Activated T-cell treated with anti-CD3 and anti-CD28 coated beads for 4 hours (primary cell): ENCODE measurements around the gene PTPN18.
"Not testable (repeated sequence)": the region's sequence is repeated elsewhere in the genome, so short reads cannot be mapped to it uniquely, and the experiment has no call there.

Experiments used
- DNase-seq: peaks from one replicate; pipeline ENCODE4 v3.0.0-alpha.2; 2020

The PTPN18 gene

DNA sequence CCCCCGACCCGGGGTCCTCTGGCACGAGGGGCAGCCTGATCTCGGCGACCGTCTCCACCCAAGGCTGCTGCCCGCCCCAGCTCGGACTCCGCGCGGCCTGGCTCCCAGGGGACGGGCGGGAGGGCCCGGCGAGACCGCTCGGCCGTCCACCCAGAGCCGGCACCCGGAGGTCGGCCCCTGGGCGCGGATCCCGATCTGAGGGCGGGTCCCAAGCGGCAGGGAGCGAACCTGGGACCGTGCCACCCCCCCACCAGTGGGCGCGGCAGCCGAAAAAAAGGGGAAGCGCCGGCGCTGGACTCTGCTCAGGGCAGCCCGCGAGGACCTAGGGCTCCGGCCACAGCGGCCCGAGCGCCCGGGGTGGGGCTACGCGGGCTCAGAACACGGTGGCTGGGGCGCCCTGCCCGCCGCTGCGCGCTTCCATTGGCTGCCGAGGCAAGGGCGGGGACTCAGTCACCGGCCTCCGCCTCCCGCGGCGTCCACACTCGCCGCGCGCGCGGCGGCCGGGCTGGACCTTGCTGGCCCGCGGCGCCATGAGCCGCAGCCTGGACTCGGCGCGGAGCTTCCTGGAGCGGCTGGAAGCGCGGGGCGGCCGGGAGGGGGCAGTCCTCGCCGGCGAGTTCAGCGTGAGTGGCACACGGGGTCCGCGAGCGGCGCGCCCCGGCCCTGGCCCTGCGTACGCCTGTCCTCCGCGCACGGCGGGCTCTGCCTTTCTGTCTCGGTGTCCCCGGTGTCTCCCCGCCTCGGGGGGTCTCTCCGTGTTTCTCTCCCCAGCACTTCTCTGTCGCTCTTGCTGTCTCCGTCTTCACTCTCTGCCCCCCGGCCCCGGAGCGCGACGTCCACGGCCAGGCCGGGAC is at the start of gene PTPN18:
TSS of gene PTPN18 (plus strand) at position 479 of the 854 bp plus-strand sequence. CDS start at position 531, 52 bp downstream.
- DNase-seq: no peak

- no peak for DNase-seq
These were observed 48.0 kb upstream of the PTPN18 start for GRCh38 chr2:130307850-130308249.

GRCh38 chr2:130310881-130311280 is 45.0 kb upstream of the PTPN18 start:
- DNase-seq: no peak

DNA sequence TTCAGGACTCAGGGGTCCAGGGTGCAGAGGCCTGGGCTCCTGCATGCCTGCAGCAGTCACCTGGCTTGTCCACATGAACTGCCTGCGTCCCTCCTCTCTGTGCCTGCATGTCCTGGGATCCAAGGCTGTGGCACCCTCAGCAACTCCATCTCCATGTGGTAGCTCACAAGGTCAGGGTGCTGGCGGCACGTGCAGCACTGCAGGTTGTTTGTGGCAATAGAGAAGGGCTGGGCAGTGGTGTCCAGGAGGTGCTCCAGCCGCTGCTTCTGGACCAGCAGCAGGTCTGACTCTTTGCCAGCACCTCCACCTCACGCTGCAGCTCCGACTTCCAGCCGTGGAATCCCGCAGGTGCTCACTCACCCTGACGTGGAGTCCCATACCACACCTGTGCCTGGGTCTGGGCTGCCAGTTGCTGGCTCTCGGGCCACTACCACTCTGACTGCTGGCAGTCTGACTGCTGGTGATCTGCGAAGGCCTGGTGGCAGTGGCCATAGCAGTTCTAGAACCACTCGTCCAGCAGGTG is 42.0 kb upstream of the PTPN18 start:
- no peak for DNase-seq

GRCh38 chr2:130314377-130314776 is 41.5 kb upstream of the PTPN18 start:
- DNase-seq: no peak

GRCh38 chr2:130316596-130316995 is 39.3 kb upstream of the PTPN18 start:
- no peak for DNase-seq

DNA sequence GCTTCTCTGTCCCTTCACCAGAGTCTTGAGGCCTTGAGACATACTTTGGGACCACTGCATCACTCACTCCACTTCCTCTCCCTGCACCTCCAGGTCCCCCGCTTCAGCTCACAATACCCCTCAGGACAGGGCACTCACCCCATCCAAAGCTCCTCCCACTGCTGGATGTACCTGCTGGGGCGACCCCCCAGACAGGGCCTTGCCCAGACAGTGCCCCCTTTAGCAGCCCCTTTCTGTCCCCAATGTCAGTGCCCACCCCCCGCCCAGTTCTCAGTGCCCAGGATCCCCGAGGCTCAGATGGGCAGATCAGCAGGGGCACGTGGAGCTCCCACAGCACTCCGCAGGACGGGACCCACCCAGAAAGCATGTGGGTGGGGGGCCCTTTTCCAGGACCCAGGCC is 37.0 kb upstream of the PTPN18 start:
- no peak for DNase-seq

- DNase-seq: no peak
These were observed 36.3 kb upstream of the PTPN18 start for GRCh38 chr2:130319536-130319935.

GRCh38 chr2:130327703-130328527 is 27.9 kb upstream of the PTPN18 start:
- DNase-seq: no peak

GRCh38 chr2:130328710-130329109 is 27.1 kb upstream of the PTPN18 start:
- DNase-seq: no peak

DNA sequence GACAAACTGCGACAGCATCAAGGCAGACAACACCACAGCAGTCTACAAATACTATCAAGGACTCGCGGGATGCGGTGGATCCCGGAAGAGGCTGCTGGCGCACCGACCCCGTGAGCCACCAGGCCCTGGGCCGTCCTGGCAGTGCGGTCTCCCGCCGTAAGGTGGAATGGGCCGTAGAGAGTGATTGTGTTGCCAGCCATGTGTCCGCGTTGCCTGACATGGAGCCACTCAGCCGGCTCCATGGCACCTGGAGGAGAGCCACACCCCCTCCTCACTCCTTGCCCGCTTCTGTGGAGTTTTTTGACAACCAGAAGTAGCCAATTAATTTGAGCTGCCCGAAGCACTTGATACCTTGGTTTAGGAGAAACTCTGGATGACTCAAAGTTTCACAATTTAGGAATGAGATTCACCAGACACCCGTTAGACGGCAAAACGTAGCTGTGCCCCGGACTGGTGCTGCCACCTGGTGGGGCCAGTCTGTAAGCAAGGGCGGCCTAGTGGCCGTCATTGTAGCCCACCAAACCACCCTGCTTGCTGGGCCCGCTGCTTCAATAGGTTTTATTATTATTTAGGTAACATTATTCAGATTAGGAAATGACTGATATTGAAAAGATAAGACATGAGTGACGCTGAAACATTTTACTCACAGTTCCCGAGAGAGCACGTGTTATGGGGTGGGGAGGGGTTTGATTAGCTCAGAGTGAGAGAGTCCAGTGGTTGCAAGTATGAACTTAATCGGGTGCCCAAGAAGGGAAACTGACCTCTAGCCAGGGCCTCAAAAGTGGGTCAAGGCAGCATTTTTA is 23.4 kb upstream of the PTPN18 start:
- DNase-seq: peak; percentile 64

DNA sequence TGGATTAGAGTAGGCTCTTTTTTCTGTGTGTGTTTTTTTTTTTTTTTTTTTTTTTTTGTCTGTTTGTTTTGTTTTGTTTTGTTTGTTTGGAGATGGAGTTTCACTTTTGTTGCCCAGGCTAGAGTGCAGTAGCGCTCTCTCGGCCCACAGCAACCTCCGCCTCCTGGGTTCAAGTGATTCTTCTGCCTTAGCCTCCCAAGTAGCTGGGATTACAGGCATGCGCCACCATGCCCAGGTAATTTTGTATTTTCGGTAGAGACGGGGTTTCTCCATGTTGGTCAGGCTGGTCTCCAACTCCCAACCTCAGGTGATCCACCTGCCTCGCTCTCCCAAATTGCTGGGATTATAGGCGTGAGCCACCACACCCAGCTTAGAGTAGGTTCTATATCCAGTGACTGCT is 22.6 kb upstream of the PTPN18 start:
- not testable (repeated sequence) for DNase-seq

GRCh38 chr2:130334026-130334425 is 21.8 kb upstream of the PTPN18 start:
- no peak for DNase-seq

DNA sequence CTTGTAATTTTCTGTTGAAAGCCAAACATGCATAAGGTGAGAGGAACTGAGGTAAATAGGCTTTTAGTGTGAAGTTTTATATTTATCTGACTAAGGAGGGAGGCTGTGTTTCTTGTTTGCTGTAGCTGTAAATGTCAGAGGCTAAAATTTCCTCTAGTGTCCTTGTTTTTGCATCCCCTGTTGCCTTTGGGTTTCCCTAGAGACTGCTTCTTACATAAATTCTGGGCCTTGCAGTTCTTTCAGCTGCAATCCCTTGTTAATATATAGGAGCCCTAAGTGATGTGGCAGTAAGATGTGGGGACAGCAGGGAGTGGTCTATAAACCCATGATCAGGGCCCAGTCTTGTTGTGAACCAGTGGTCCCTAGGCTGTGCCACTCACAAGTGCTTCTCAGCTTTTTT is 20.6 kb upstream of the PTPN18 start:
- no peak for DNase-seq

- DNase-seq: no peak
These were observed 19.5 kb upstream of the PTPN18 start for GRCh38 chr2:130336150-130336876.

DNA sequence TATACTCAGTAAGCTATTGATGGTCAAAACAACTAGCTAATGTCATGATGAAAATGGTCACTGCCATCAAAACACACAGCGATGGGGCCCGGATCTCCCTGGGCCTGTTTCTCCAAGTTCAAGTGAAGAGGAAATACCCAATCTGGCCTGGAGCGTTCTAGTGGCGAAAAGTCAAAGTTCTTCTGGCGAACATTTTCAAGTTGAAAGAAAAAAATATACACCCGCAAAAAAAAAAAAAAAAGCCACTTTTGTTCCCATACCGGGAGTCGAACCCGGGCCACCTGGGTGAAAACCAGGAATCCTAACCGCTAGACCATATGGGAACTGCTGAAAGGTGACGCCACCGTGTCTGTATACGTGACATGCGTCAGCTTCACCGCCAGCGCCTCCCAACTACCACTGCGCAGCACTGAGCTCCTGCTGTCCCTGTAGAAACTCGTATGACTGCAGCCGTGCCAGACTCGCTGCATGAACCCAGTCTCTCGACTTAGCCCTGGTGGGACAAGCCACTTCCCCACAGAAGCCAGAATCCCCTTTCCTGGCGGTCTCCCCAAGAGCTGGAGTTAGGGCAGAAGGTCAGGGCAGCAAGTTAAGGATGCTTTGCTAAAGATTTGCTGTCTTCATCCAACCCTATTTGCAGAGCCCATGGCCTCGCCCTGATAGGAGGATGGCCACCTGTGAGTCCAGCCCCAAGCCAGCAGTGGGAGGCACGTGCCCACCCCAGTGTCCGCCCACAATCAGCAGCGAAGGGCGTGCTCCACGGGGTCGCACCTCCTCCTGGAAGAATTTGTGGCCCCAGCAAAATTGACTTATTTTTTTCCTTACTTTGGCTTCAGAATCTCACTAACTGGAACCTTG is 18.8 kb upstream of the PTPN18 start:
- peak; percentile 30 for DNase-seq

DNA sequence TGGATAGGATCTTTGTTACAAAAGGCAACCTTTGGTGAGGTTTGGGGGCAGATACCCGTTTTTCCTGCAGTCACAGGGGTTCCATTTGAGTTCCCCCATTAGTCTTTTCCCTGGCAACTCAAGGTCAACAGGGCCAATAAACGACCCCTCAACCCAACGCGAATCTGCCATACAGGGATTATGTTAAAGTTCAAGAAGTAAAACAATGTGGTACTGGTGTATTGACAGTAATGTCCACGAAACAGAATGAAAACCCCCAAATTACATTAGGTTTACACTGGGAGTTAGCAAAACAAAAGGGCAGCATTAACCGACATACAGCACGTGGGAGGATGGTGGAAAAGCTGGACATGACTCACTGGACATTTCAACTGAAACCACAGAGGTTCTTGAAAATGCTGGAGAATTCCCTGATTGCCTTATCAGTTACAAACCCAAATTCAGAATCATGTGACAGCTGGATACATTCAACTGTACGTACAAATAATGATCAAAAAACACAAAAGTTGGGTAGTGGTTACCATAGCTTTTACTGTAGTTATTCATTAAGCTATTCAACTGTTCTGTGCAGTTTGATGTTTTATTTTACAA is 18.0 kb upstream of the PTPN18 start:
- DNase-seq: no peak

GRCh38 chr2:130338793-130339345 is 17.0 kb upstream of the PTPN18 start:
- DNase-seq: no peak

GRCh38 chr2:130339885-130340745 is 15.7 kb upstream of the PTPN18 start:
- no peak for DNase-seq
